Neural progenitor cell (in vitro differentiated cells): ENCODE data around the gene IGSF3. TPM values are rescaled to one million over a fixed set of nuclear protein-coding genes. Genes with fewer than 3 reads are reported as not detected.
"Not testable (repeated sequence)": the region's sequence is repeated elsewhere in the genome, so short reads cannot be mapped to it uniquely, and the experiment has no call there.

Source experiments
- DNase-seq: peaks from one replicate; pipeline ENCODE4 v3.0.0-alpha.2; 2016; ENCODE audit warnings: low spot score
- H2AFZ ChIP-seq: fragments of 200-600 bp; sonication (generic); replicated peaks from 2 replicates; pipeline ENCODE4 v1.6.1; 2016; ENCODE audit warnings: antibody characterized with exemption
- H3F3A ChIP-seq: fragments of 200-600 bp; sonication (generic); 2 replicates; pipeline ENCODE4 v1.6.1; 2016; ENCODE audit warnings: antibody characterized with exemption, low read depth
- H3K27ac ChIP-seq: fragments of 200-600 bp; sonication (generic); 2 replicates; pipeline ENCODE4 v1.5.1; 2016; ENCODE audit warnings: mild to moderate bottlenecking
- H3K27me3 ChIP-seq: fragments of 200-600 bp; sonication (generic); 2 replicates; pipeline ENCODE4 v1.6.1; 2016; ENCODE audit warnings: mild to moderate bottlenecking, moderate library complexity
- H3K36me3 ChIP-seq: fragments of 200-600 bp; sonication (generic); 2 replicates; pipeline ENCODE4 v1.5.1; 2016
- H3K4me1 ChIP-seq: fragments of 200-600 bp; sonication (generic); 2 replicates; pipeline ENCODE4 v1.6.1; 2016; ENCODE audit warnings: mixed run types
- H3K4me2 ChIP-seq: fragments of 200-600 bp; sonication (generic); 2 replicates; pipeline ENCODE4 v1.6.1; 2016
- H3K4me3 ChIP-seq: fragments of 200-600 bp; sonication (generic); 2 replicates; pipeline ENCODE4 v1.5.1; 2016
- H3K79me2 ChIP-seq: fragments of 200-600 bp; sonication (generic); 2 replicates; pipeline ENCODE4 v1.6.1; 2016; ENCODE audit warnings: low read depth
- H3K9ac ChIP-seq: fragments of 200-600 bp; sonication (generic); 2 replicates; pipeline ENCODE4 v1.6.1; 2016
- H3K9me3 ChIP-seq: fragments of 200-600 bp; sonication (generic); 2 replicates; pipeline ENCODE4 v1.5.1; 2016; ENCODE audit warnings: low read depth
- H4K20me1 ChIP-seq: fragments of 200-600 bp; sonication (generic); 2 replicates; pipeline ENCODE4 v1.6.1; 2016; ENCODE audit warnings: low read depth
- H3K27ac Mint-ChIP-seq: 3 replicates; pipeline ENCODE4 v1.8.0; 2021; ENCODE audit warnings: mixed read lengths
- H3K27me3 Mint-ChIP-seq: 2 replicates; pipeline ENCODE4 v1.8.0; 2022; ENCODE audit warnings: low read depth, mild to moderate bottlenecking, inconsistent platforms, moderate library complexity, mixed read lengths; ENCODE audit not compliant: insufficient read depth
- H3K36me3 Mint-ChIP-seq: 3 replicates; pipeline ENCODE4 v1.8.0; 2021; ENCODE audit warnings: mixed read lengths
- H3K4me1 Mint-ChIP-seq: 3 replicates; pipeline ENCODE4 v1.8.0; 2021; ENCODE audit warnings: mixed read lengths
- H3K4me3 Mint-ChIP-seq: 3 replicates; pipeline ENCODE4 v1.8.0; 2021; ENCODE audit warnings: mild to moderate bottlenecking, moderate library complexity, mixed read lengths
- H3K9me3 Mint-ChIP-seq: 3 replicates; pipeline ENCODE4 v1.8.0; 2020; ENCODE audit warnings: mixed read lengths
- CTCF ChIP-seq: fragments of 200-600 bp; sonication (generic); IDR thresholded peaks from 2 replicates; pipeline ENCODE4 v1.5.1; 2017; ENCODE audit warnings: antibody characterized with exemption, mild to moderate bottlenecking
- EZH2 ChIP-seq: fragments of 200-600 bp; sonication (generic); IDR thresholded peaks from 2 replicates; pipeline ENCODE4 v1.6.1; 2017; ENCODE audit warnings: antibody characterized with exemption, mild to moderate bottlenecking, moderate library complexity
- EZH2phosphoT487 ChIP-seq: fragments of 200-600 bp; sonication (generic); IDR thresholded peaks from 2 replicates; pipeline ENCODE4 v1.6.1; 2017; ENCODE audit warnings: antibody characterized with exemption
- total RNA-seq: library from RNA; depleted of rRNA; stranded (reverse); fragments of >200 nt; gene quantifications from 2 replicates; pipeline ENCODE4 v1.2.3, GENCODE V29; 2015; ENCODE audit warnings: low replicate concordance

The IGSF3 gene
- total RNA-seq, 1 donor from 2014 or later, result 24.0 TPM

GRCh38 chr1:116564426-116564825 is 103.1 kb downstream of the IGSF3 start:
- Histone ChIP-seq H3K9ac (no peak overlapping the region), H3K79me2 (no peaks in the 10 kb centered on the region)

GRCh38 chr1:116562465-116562864 is 105.1 kb downstream of the IGSF3 start:
- not testable (repeated sequence) for H3K9me3 ChIP-seq, H2AFZ ChIP-seq, DNase-seq, H3K4me1 Mint-ChIP-seq, H3K4me1 ChIP-seq, H4K20me1 ChIP-seq, H3K4me3 ChIP-seq, H3K4me2 ChIP-seq, H3K9ac ChIP-seq, H3K36me3 ChIP-seq, H3K79me2 ChIP-seq, H3K27ac Mint-ChIP-seq, H3K27me3 ChIP-seq, H3K27me3 Mint-ChIP-seq, H3K27ac ChIP-seq, H3K4me3 Mint-ChIP-seq, H3F3A ChIP-seq
- Mint-ChIP-seq H3K36me3 (peaks cover 12% of the 10 kb centered on the region), H3K9me3 (peaks cover 20% of the 10 kb centered on the region)

More at GRCh38 chr1:116564426-116564825, 103.1 kb downstream of the IGSF3 start:
- DNase-seq, result no peak
- H3K27me3 ChIP-seq, result no peaks in the 10 kb centered on the region
- peaks cover 20% of the 10 kb centered on the region for H3K9me3 Mint-ChIP-seq
- no peak overlapping the region for H2AFZ ChIP-seq
- H3K4me3 Mint-ChIP-seq, result no peak overlapping the region
- H3K27me3 Mint-ChIP-seq, result peaks cover 9% of the 10 kb centered on the region
- no peak overlapping the region for H3K27ac Mint-ChIP-seq
- H3K4me3 ChIP-seq, result no peak overlapping the region
- H3F3A ChIP-seq, result no peaks in the 10 kb centered on the region
- no peaks in the 10 kb centered on the region for H4K20me1 ChIP-seq
- H3K36me3 ChIP-seq, result no peaks in the 10 kb centered on the region
- H3K4me2 ChIP-seq, result no peak overlapping the region
- H3K36me3 Mint-ChIP-seq, result peaks cover 12% of the 10 kb centered on the region
- no peaks in the 10 kb centered on the region for H3K9me3 ChIP-seq
- H3K4me1 ChIP-seq, result no peaks in the 10 kb centered on the region
- H3K4me1 Mint-ChIP-seq, result peaks cover 3% of the 10 kb centered on the region
- TF ChIP-seq EZH2phosphoT487 (no peak), EZH2 (no peak), CTCF (no peak)
- H3K27ac ChIP-seq, result no peak overlapping the region

DNA sequence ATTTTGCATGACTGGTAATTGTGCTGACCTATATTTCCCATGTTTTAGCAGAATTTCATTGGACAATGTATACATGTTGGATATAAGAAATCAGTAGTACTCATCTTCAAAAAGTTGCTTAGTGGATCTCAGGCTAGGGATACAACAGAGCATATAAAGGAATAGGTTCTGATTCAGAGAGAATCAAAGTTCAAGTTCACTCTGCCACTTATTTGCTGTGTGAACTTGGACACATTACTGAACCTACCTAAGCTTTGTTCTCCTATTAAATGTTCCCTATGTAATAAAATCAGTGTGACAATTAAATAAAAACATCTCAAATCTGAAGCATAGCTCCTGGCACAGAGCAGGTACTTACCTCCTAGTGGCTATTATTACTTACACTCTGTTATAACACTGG is 106.0 kb downstream of the IGSF3 start:
- Mint-ChIP-seq H3K4me3 (no peak overlapping the region), H3K27ac (no peak overlapping the region), H3K9me3 (peaks cover 20% of the 10 kb centered on the region), H3K4me1 (peaks cover 3% of the 10 kb centered on the region), H3K36me3 (peaks cover 12% of the 10 kb centered on the region), H3K27me3 (peaks cover 9% of the 10 kb centered on the region)
- Histone ChIP-seq H3K9me3 (no peaks in the 10 kb centered on the region), H3K79me2 (no peaks in the 10 kb centered on the region), H3F3A (no peaks in the 10 kb centered on the region), H3K27me3 (no peaks in the 10 kb centered on the region), H4K20me1 (no peaks in the 10 kb centered on the region), H3K4me2 (no peak overlapping the region), H3K4me1 (no peaks in the 10 kb centered on the region), H3K27ac (no peak overlapping the region), H3K4me3 (no peak overlapping the region), H3K36me3 (no peaks in the 10 kb centered on the region), H3K9ac (no peak overlapping the region), H2AFZ (no peak overlapping the region)
- TF ChIP-seq CTCF (no peak), EZH2phosphoT487 (no peak), EZH2 (no peak)
- DNase-seq, result no peak

GRCh38 chr1:116560704-116561490 is 106.6 kb downstream of the IGSF3 start:
- Mint-ChIP-seq H3K9me3 (peaks cover 20% of the 10 kb centered on the region), H3K27me3 (peaks cover 12% of the 10 kb centered on the region), H3K4me1 (peaks cover 3% of the 10 kb centered on the region), H3K4me3 (no peak overlapping the region), H3K36me3 (peaks cover 12% of the 10 kb centered on the region), H3K27ac (no peak overlapping the region)
- TF ChIP-seq EZH2 (no peak), EZH2phosphoT487 (no peak), CTCF (no peak)
- Histone ChIP-seq H3K9ac (no peak overlapping the region), H3K4me3 (no peak overlapping the region), H3K27me3 (no peaks in the 10 kb centered on the region), H2AFZ (no peak overlapping the region), H3K36me3 (no peaks in the 10 kb centered on the region), H3K79me2 (no peaks in the 10 kb centered on the region), H4K20me1 (no peaks in the 10 kb centered on the region), H3K9me3 (no peaks in the 10 kb centered on the region), H3K4me1 (no peaks in the 10 kb centered on the region), H3F3A (no peaks in the 10 kb centered on the region), H3K27ac (no peak overlapping the region), H3K4me2 (no peak overlapping the region)
- no peak for DNase-seq
